ENCODE data around the gene HSD11B1. TPM values are rescaled to one million over a fixed set of nuclear protein-coding genes. Genes with fewer than 3 reads are reported as not detected.

Gene HSD11B1
- total RNA-seq, 2 donors from 2014 or later = not detected

DNA sequence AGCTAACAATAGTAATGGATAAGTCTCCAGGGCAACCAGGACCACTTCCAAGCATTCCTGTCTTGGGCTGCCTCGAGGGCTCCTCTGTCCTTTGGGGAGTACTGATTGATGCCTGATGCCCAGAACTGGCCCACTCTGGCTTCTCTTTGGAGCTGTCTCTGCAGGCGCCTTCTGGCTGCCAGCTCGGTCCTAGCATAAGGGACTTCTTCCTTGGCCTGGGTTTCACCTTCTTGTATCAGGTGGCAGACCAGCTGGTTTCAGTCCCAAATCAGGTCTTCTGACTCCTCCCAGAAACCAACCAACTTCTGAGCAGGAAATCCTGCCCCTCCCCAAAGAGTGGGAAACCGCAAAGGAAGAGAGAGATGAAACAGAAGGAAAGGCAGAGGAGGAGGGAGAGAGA, 18.8 kb upstream of the HSD11B1 start:
- Histone ChIP-seq H3K27ac (ENCODE audit: low read depth, low read length) (no peak overlapping the region), H3K4me1 (ENCODE audit: control insufficient read depth, insufficient read depth, low read length) (no peaks in the 10 kb centered on the region), H3K27me3 (ENCODE audit: control insufficient read depth, insufficient read depth, low read length, poor library complexity, severe bottlenecking) (peaks cover 53% of the 10 kb centered on the region), H3K9me3 (ENCODE audit: control insufficient read depth, low read length) (no peaks in the 10 kb centered on the region), H3K9ac (ENCODE audit: extremely low read depth, low read length, poor library complexity, severe bottlenecking) (no peak overlapping the region), H3K4me3 (ENCODE audit: low read length) (no peak overlapping the region), H3K36me3 (ENCODE audit: control insufficient read depth, insufficient read depth, low read length) (no peaks in the 10 kb centered on the region)
- DNase-seq = no peak
- Mint-ChIP-seq H3K27me3 (ENCODE audit: insufficient read depth) (peaks cover 19% of the 10 kb centered on the region), H3K4me3 (no peak overlapping the region), H3K9me3 (no peaks in the 10 kb centered on the region), H3K4me1 (no peaks in the 10 kb centered on the region), H3K36me3 (ENCODE audit: low read depth) (no peaks in the 10 kb centered on the region), H3K27ac (no peak overlapping the region)
- WGBS, 2 experiments (ENCODE audit: insufficient coverage in 1 of 2, insufficient read length in 1 of 2) = 86 to 92% methylated on average over 2 to 4 of the region's 4 CpGs
- TF ChIP-seq, protein P1, sequence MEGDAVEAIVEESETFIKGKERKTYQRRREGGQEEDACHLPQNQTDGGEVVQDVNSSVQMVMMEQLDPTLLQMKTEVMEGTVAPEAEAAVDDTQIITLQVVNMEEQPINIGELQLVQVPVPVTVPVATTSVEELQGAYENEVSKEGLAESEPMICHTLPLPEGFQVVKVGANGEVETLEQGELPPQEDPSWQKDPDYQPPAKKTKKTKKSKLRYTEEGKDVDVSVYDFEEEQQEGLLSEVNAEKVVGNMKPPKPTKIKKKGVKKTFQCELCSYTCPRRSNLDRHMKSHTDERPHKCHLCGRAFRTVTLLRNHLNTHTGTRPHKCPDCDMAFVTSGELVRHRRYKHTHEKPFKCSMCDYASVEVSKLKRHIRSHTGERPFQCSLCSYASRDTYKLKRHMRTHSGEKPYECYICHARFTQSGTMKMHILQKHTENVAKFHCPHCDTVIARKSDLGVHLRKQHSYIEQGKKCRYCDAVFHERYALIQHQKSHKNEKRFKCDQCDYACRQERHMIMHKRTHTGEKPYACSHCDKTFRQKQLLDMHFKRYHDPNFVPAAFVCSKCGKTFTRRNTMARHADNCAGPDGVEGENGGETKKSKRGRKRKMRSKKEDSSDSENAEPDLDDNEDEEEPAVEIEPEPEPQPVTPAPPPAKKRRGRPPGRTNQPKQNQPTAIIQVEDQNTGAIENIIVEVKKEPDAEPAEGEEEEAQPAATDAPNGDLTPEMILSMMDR (conservative IDR thresholded peaks at IDR 0.05) = no peak

DNA sequence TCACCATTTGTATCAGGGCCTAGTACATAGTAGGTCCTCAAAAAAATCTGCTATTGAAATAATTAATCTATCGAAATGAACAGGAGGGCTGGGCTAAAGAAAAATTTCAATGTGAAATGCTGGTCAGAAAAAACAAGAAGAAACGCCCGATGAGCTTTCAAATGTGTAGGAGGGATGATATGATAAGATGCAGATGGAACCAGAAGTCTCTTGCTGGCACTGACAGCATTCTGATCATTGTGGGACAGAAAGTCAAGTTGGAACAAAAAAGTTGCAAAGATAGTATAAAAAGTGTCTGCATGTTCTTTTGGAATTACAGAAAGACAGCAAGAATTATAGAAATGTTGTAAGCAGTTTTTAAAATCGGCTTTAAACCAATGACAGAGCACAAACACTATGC, 18.3 kb upstream of the HSD11B1 start:
- peaks cover 15% of the 10 kb centered on the region for H3K27me3 Mint-ChIP-seq (ENCODE audit: insufficient read depth)

DNA sequence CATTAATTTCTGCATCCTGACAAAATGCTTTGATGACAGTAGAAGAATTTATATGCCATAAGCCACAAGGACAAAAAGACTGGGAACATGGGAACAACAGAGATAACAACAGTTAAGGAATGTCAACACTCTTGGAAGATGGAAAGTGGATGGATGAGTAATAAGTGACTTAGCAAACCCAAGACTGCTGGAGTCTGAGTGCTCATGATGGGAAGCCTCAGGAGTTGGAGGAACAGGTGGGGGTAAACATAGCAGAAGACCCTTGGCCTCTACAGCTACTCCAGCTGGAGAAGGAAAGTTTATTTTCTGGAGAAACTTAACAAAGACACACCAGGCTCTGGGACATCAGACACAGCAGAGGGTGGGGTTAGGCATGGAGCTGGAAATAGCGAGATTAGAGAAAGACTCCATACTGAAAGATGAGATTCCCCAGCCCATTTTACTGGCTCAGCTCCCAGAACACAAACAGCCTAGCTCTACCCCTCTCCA, 15.9 kb upstream of the HSD11B1 start:
- H3K36me3 Mint-ChIP-seq (ENCODE audit: low read depth) = no peaks in the 10 kb centered on the region
- 93% methylated on average over 1 of the region's 1 CpG; no CpG with 5 or more reads in 1 of the 2 experiments for WGBS, 2 experiments (ENCODE audit: insufficient coverage in 1 of 2, insufficient read length in 1 of 2)
- no peak overlapping the region for H3K4me3 ChIP-seq (ENCODE audit: low read length)
- no peak overlapping the region for H3K27ac ChIP-seq (ENCODE audit: low read depth, low read length)
- H3K36me3 ChIP-seq (ENCODE audit: control insufficient read depth, insufficient read depth, low read length) = no peaks in the 10 kb centered on the region
- no peaks in the 10 kb centered on the region for H3K4me1 ChIP-seq (ENCODE audit: control insufficient read depth, insufficient read depth, low read length)
- no peak overlapping the region for H3K27ac Mint-ChIP-seq
- no peak overlapping the region for H3K9ac ChIP-seq (ENCODE audit: extremely low read depth, low read length, poor library complexity, severe bottlenecking)
- no peaks in the 10 kb centered on the region for H3K4me1 Mint-ChIP-seq
- H3K27me3 ChIP-seq (ENCODE audit: control insufficient read depth, insufficient read depth, low read length, poor library complexity, severe bottlenecking) = peaks cover 32% of the 10 kb centered on the region
- peaks cover 11% of the 10 kb centered on the region for H3K27me3 Mint-ChIP-seq (ENCODE audit: insufficient read depth)
- no peak for DNase-seq
- TF ChIP-seq, protein P1 (conservative IDR thresholded peaks at IDR 0.05) = no peak
- no peaks in the 10 kb centered on the region for H3K9me3 ChIP-seq (ENCODE audit: control insufficient read depth, low read length)
- no peak overlapping the region for H3K4me3 Mint-ChIP-seq
- no peaks in the 10 kb centered on the region for H3K9me3 Mint-ChIP-seq

More for the DNA sequence above, 18.3 kb upstream of the HSD11B1 start:
- TF ChIP-seq, protein P1 (conservative IDR thresholded peaks at IDR 0.05) = no peak
- H3K4me1 Mint-ChIP-seq = no peaks in the 10 kb centered on the region
- Histone ChIP-seq H3K4me1 (ENCODE audit: control insufficient read depth, insufficient read depth, low read length) (no peaks in the 10 kb centered on the region), H3K36me3 (ENCODE audit: control insufficient read depth, insufficient read depth, low read length) (no peaks in the 10 kb centered on the region), H3K9me3 (ENCODE audit: control insufficient read depth, low read length) (no peaks in the 10 kb centered on the region), H3K27me3 (ENCODE audit: control insufficient read depth, insufficient read depth, low read length, poor library complexity, severe bottlenecking) (peaks cover 48% of the 10 kb centered on the region), H3K9ac (ENCODE audit: extremely low read depth, low read length, poor library complexity, severe bottlenecking) (no peak overlapping the region), H3K27ac (ENCODE audit: low read depth, low read length) (no peak overlapping the region), H3K4me3 (ENCODE audit: low read length) (no peak overlapping the region)
- no peaks in the 10 kb centered on the region for H3K36me3 Mint-ChIP-seq (ENCODE audit: low read depth)
- no peak overlapping the region for H3K27ac Mint-ChIP-seq
- no peak for DNase-seq
- H3K4me3 Mint-ChIP-seq = no peak overlapping the region
- WGBS, 2 experiments (ENCODE audit: insufficient coverage in 1 of 2, insufficient read length in 1 of 2) = 94 to 96% methylated on average over 4 of the region's 4 CpGs
- no peaks in the 10 kb centered on the region for H3K9me3 Mint-ChIP-seq

All from endodermal cell (in vitro differentiated cells).